Cardiac fibroblast (primary cell): Measurements from ENCODE around the gene ENO3.
A peak's percentile ranks its signal among the peaks of the same experiment; 100 is the strongest.

Experiments used
- DNase-seq, 2 donors: peaks; one replicate each; pipeline versions ENCODE4 v3.0.0 to v3.0.0-alpha.2; 2010; ENCODE audit warnings: low read depth in 2 of 2
- H3K4me3 ChIP-seq, 2 donors: replicated peaks in 1 of 2; 1 replicate in 1 of 2; 2 replicates in 1 of 2; pipeline ENCODE4 v1.5.1; 2011; ENCODE audit warnings: low read depth in 2 of 2, low read length in 2 of 2, mild to moderate bottlenecking in 2 of 2, moderate library complexity in 1 of 2
- CTCF ChIP-seq: IDR thresholded peaks from one replicate; pipeline ENCODE4 v1.5.1; 2011; ENCODE audit warnings: low read depth, mild to moderate bottlenecking, low read length, inconsistent platforms

Gene ENO3

GRCh38 chr17:4950075-4950745 lies 709 bp upstream of the ENO3 start:
- peak overlapping the region; percentile 36 to 47 for H3K4me3 ChIP-seq
- no peak for DNase-seq
- TF ChIP-seq CTCF: no peak

GRCh38 chr17:4951486-4951885 lies 567 bp downstream of the ENO3 start:
- DNase-seq: no peak
- TF ChIP-seq CTCF: no peak
- no peak overlapping the region for H3K4me3 ChIP-seq

- H3K4me3 ChIP-seq: no peak overlapping the region
Measured at GRCh38 chr17:4953451-4953961, 2.6 kb downstream of the ENO3 start.

GRCh38 chr17:4955091-4955490 lies 4.2 kb downstream of the ENO3 start:
- no peak overlapping the region for H3K4me3 ChIP-seq
- TF ChIP-seq CTCF: no peak
- no peak for DNase-seq

More at GRCh38 chr17:4953451-4953961, 2.6 kb downstream of the ENO3 start:
- DNase-seq: peak; percentile 52 to 61
- TF ChIP-seq CTCF: no peak

GRCh38 chr17:4956493-4957061 lies 5.7 kb downstream of the ENO3 start:
- H3K4me3 ChIP-seq: no peak overlapping the region
- peak; percentile 22 for TF ChIP-seq CTCF
- no peak for DNase-seq

- no peak overlapping the region for H3K4me3 ChIP-seq
- no peak for TF ChIP-seq CTCF
- no peak for DNase-seq
Measured at GRCh38 chr17:4958102-4958501, 7.2 kb downstream of the ENO3 start.
